Karpas-422 (cell line): ENCODE results near the gene ANKRD49. TPM values are rescaled to one million over a fixed set of nuclear protein-coding genes. Genes with fewer than 3 reads are reported as not detected.

Experiments used
- DNase-seq: peaks from one replicate; pipeline ENCODE4 v3.0.0-alpha.2; 2015
- H2AFZ ChIP-seq: fragments of 200-600 bp; sonication (generic); 2 replicates; pipeline ENCODE4 v1.6.1; 2014; ENCODE audit warnings: antibody characterized with exemption, low read length, mixed read lengths
- H3K27ac ChIP-seq: fragments of 200-600 bp; sonication (generic); 2 replicates; pipeline ENCODE4 v1.5.1; 2014; ENCODE audit warnings: mild to moderate bottlenecking, low read length, moderate library complexity
- H3K27me3 ChIP-seq: fragments of 200-600 bp; sonication (generic); 2 replicates; pipeline ENCODE4 v1.6.1; 2014; ENCODE audit warnings: low read length, mixed read lengths
- H3K36me3 ChIP-seq: fragments of 200-600 bp; sonication (generic); 2 replicates; pipeline ENCODE4 v1.6.1; 2014; ENCODE audit warnings: low read length, mixed read lengths; ENCODE audit not compliant: insufficient read depth
- H3K4me1 ChIP-seq: fragments of 200-600 bp; sonication (generic); 2 replicates; pipeline ENCODE4 v1.6.1; 2014; ENCODE audit warnings: mild to moderate bottlenecking, low read length, mixed read lengths
- H3K4me2 ChIP-seq: fragments of 200-600 bp; sonication (generic); 2 replicates; pipeline ENCODE4 v1.6.1; 2014; ENCODE audit warnings: low read length, low read depth, mild to moderate bottlenecking; ENCODE audit not compliant: poor library complexity, severe bottlenecking
- H3K4me3 ChIP-seq: fragments of 200-600 bp; sonication (generic); 2 replicates; pipeline ENCODE4 v1.5.1; 2014; ENCODE audit warnings: mild to moderate bottlenecking, antibody characterized with exemption, low read length, mixed read lengths
- H3K79me2 ChIP-seq: fragments of 200-600 bp; sonication (generic); 2 replicates; pipeline ENCODE4 v1.6.1; 2014; ENCODE audit warnings: mild to moderate bottlenecking, low read length, mixed read lengths
- H3K9ac ChIP-seq: fragments of 200-600 bp; sonication (generic); 2 replicates; pipeline ENCODE4 v1.6.0; 2014; ENCODE audit warnings: low read length
- H3K9me2 ChIP-seq: fragments of 200-600 bp; sonication (generic), shearing (Covaris generic); replicated peaks from 2 replicates; pipeline ENCODE4 v1.6.0; 2014; ENCODE audit warnings: mild to moderate bottlenecking, low read length, moderate library complexity; ENCODE audit not compliant: insufficient read depth
- H3K9me3 ChIP-seq: fragments of 300-700, 200-600 bp; sonication (generic); 2 replicates; pipeline ENCODE4 v1.6.1; 2014; ENCODE audit warnings: low read length, mixed read lengths
- H4K20me1 ChIP-seq: fragments of 200-600 bp; sonication (generic); 2 replicates; pipeline ENCODE4 v1.6.1; 2014; ENCODE audit warnings: mild to moderate bottlenecking, antibody characterized with exemption, low read length, low read depth; ENCODE audit not compliant: insufficient read depth
- total RNA-seq: library from RNA; depleted of rRNA; stranded (reverse); fragments of >200 nt; shearing (Covaris generic); gene quantifications from 2 replicates; pipeline ENCODE4 v1.2.3, GENCODE V29; 2014; ENCODE audit warnings: low replicate concordance

Gene ANKRD49
- total RNA-seq, 1 experiment from 2014 or later = 112 TPM

- no peak overlapping the region for H3K27ac ChIP-seq
Measured at GRCh38 chr11:94515398-94515797, 21.6 kb downstream of the ANKRD49 start.

GRCh38 chr11:94516725-94517124 is 22.9 kb downstream of the ANKRD49 start:
- Histone ChIP-seq H3K27me3 (no peaks in the 10 kb centered on the region), H3K27ac (no peak overlapping the region), H3K9me2 (no peaks in the 10 kb centered on the region), H3K9ac (no peak overlapping the region), H4K20me1 (no peaks in the 10 kb centered on the region), H2AFZ (no peak overlapping the region), H3K4me1 (peaks cover 12% of the 10 kb centered on the region), H3K79me2 (no peaks in the 10 kb centered on the region), H3K9me3 (no peaks in the 10 kb centered on the region), H3K4me2 (no peak overlapping the region), H3K36me3 (no peaks in the 10 kb centered on the region), H3K4me3 (no peak overlapping the region)
- no peak for DNase-seq

More at GRCh38 chr11:94515398-94515797, 21.6 kb downstream of the ANKRD49 start:
- Histone ChIP-seq H2AFZ (no peak overlapping the region), H3K36me3 (no peaks in the 10 kb centered on the region), H4K20me1 (no peaks in the 10 kb centered on the region), H3K4me2 (no peak overlapping the region), H3K27me3 (peaks cover 4% of the 10 kb centered on the region; the same call in 1 of the 2 replicates), H3K4me1 (peaks cover 12% of the 10 kb centered on the region), H3K9me2 (no peaks in the 10 kb centered on the region), H3K4me3 (no peak overlapping the region), H3K79me2 (no peaks in the 10 kb centered on the region), H3K9me3 (no peaks in the 10 kb centered on the region), H3K9ac (no peak overlapping the region)
- DNase-seq = no peak

DNA sequence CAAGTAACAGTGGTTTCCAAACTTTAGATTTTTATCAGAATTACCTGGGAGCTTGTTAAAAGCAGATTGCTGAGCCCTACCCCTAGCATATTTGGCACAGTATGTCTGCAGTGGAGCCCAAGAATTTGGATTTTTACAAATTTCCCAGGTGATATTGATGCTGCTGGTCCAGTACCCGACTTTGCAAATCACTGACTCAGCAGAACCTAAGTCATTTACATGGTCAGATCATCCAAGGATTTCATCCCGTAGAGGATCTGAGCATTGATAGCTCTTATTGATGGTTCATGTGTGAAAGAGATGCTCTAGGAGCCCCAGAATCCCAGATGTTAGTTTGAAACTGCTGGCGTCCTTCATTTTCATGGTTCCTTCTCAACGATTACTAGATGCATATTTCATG is 24.5 kb downstream of the ANKRD49 start:
- no peaks in the 10 kb centered on the region for H3K36me3 ChIP-seq

GRCh38 chr11:94519478-94520084 is 25.8 kb downstream of the ANKRD49 start:
- Histone ChIP-seq H3K4me1 (no peaks in the 10 kb centered on the region), H3K9ac (no peak overlapping the region), H3K79me2 (no peaks in the 10 kb centered on the region), H3K9me3 (no peaks in the 10 kb centered on the region), H3K4me2 (no peak overlapping the region), H2AFZ (no peak overlapping the region), H3K27ac (no peak overlapping the region), H3K36me3 (no peaks in the 10 kb centered on the region), H3K9me2 (no peaks in the 10 kb centered on the region), H3K4me3 (no peak overlapping the region), H3K27me3 (no peaks in the 10 kb centered on the region), H4K20me1 (no peaks in the 10 kb centered on the region)
- peak; percentile 87 for DNase-seq

More for the DNA sequence above, 24.5 kb downstream of the ANKRD49 start:
- DNase-seq = no peak
- Histone ChIP-seq H3K9me2 (no peaks in the 10 kb centered on the region), H3K9ac (no peak overlapping the region), H3K9me3 (no peaks in the 10 kb centered on the region), H3K79me2 (no peaks in the 10 kb centered on the region), H3K27me3 (no peaks in the 10 kb centered on the region), H3K4me2 (no peak overlapping the region), H3K4me1 (peaks cover 7% of the 10 kb centered on the region), H4K20me1 (no peaks in the 10 kb centered on the region), H3K27ac (no peak overlapping the region), H2AFZ (no peak overlapping the region), H3K4me3 (no peak overlapping the region)

DNA sequence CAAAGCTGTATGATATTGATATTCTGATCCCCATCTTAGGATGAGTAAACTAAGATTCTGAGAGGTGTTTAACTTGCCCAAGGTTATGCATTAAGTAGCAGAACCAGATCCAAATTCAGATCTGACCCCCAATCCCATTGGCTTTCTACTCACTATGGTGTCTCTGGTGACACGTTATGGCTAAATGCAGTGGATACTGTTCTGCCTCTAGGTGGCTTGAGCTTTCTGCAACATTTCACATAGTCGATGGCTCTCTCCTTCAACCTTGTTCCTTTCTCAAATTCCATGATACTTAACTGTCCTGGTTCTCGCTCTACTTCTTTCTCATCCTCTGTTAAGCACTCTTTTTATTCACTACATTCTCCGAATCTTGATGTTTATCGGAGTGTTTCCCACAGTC is 27.9 kb downstream of the ANKRD49 start:
- Histone ChIP-seq H3K4me1 (no peaks in the 10 kb centered on the region), H3K9me3 (no peaks in the 10 kb centered on the region), H3K4me2 (no peak overlapping the region), H3K36me3 (no peaks in the 10 kb centered on the region), H3K79me2 (no peaks in the 10 kb centered on the region), H3K9ac (no peak overlapping the region), H3K27me3 (no peaks in the 10 kb centered on the region), H3K4me3 (no peak overlapping the region), H3K27ac (no peak overlapping the region), H2AFZ (no peak overlapping the region), H4K20me1 (no peaks in the 10 kb centered on the region), H3K9me2 (no peaks in the 10 kb centered on the region)
- DNase-seq = peak; percentile 69

- Histone ChIP-seq H3K9ac (no peak overlapping the region), H3K9me3 (no peaks in the 10 kb centered on the region), H3K79me2 (no peaks in the 10 kb centered on the region), H3K4me3 (no peak overlapping the region), H2AFZ (no peak overlapping the region), H3K4me1 (no peaks in the 10 kb centered on the region), H3K4me2 (no peak overlapping the region), H3K27ac (no peak overlapping the region), H4K20me1 (no peaks in the 10 kb centered on the region), H3K36me3 (no peaks in the 10 kb centered on the region), H3K27me3 (no peaks in the 10 kb centered on the region), H3K9me2 (no peaks in the 10 kb centered on the region)
- DNase-seq = no peak
Measured at GRCh38 chr11:94524341-94524740, 30.6 kb downstream of the ANKRD49 start.

GRCh38 chr11:94525546-94526324 is 32.0 kb downstream of the ANKRD49 start:
- no peak for DNase-seq
- Histone ChIP-seq H3K4me2 (no peak overlapping the region), H3K9ac (no peak overlapping the region), H3K4me1 (no peaks in the 10 kb centered on the region), H3K27me3 (no peaks in the 10 kb centered on the region), H3K36me3 (no peaks in the 10 kb centered on the region), H3K79me2 (no peaks in the 10 kb centered on the region), H3K4me3 (no peak overlapping the region), H2AFZ (no peak overlapping the region), H3K27ac (no peak overlapping the region), H3K9me3 (no peaks in the 10 kb centered on the region), H4K20me1 (no peaks in the 10 kb centered on the region), H3K9me2 (no peaks in the 10 kb centered on the region)

- Histone ChIP-seq H3K4me1 (no peaks in the 10 kb centered on the region), H3K79me2 (no peaks in the 10 kb centered on the region), H3K9ac (no peak overlapping the region), H4K20me1 (no peaks in the 10 kb centered on the region), H2AFZ (no peak overlapping the region), H3K36me3 (no peaks in the 10 kb centered on the region), H3K9me3 (no peaks in the 10 kb centered on the region), H3K27ac (no peak overlapping the region), H3K9me2 (no peaks in the 10 kb centered on the region), H3K27me3 (no peaks in the 10 kb centered on the region), H3K4me3 (no peak overlapping the region), H3K4me2 (no peak overlapping the region)
- DNase-seq = no peak
Measured at GRCh38 chr11:94526645-94527438, 33.1 kb downstream of the ANKRD49 start.
